CD14-positive monocyte (primary cell): ENCODE measurements around the gene ABHD16B. TPM values are rescaled to one million over a fixed set of nuclear protein-coding genes. Genes with fewer than 3 reads are reported as not detected.

Experiments used
- DNase-seq, 3 donors: peaks; one replicate each; pipeline ENCODE4 v3.0.0-alpha.2; 2011 to 2022
- H2AFZ ChIP-seq: 2 replicates; pipeline ENCODE4 v1.6.0; 2012; ENCODE audit warnings: mild to moderate bottlenecking, low read depth, low read length, inconsistent platforms; ENCODE audit not compliant: insufficient read depth, poor library complexity, severe bottlenecking
- H3K27ac ChIP-seq, 2 donors: 1 replicate in 1 of 2; 2 replicates in 1 of 2; pipeline ENCODE4 v1.5.1; 2012 to 2013; ENCODE audit warnings: low read length in 2 of 2, control low read depth in 1 of 2, inconsistent platforms in 1 of 2, low read depth in 1 of 2, mild to moderate bottlenecking in 1 of 2
- H3K27me3 ChIP-seq, 2 donors: one replicate each; pipeline versions ENCODE4 v1.6.0 to v1.6.1; 2011 to 2013; ENCODE audit warnings: low read length in 2 of 2; ENCODE audit not compliant: control insufficient read depth in 2 of 2, insufficient read depth in 2 of 2
- H3K36me3 ChIP-seq, 2 donors: replicated peaks in 1 of 2; 1 replicate in 1 of 2; 2 replicates in 1 of 2; pipeline versions ENCODE4 v1.5.1 to v1.6.1; 2012 to 2013; ENCODE audit warnings: low read length in 2 of 2, control low read depth in 1 of 2, inconsistent platforms in 1 of 2, mild to moderate bottlenecking in 1 of 2; ENCODE audit not compliant: insufficient read depth in 2 of 2, control insufficient read depth in 1 of 2
- H3K4me1 ChIP-seq, 2 donors: 1 replicate in 1 of 2; 2 replicates in 1 of 2; pipeline versions ENCODE4 v1.5.1 to v1.6.1; 2012 to 2013; ENCODE audit warnings: low read length in 2 of 2, control low read depth in 1 of 2, inconsistent platforms in 1 of 2, mild to moderate bottlenecking in 1 of 2, moderate library complexity in 1 of 2; ENCODE audit not compliant: insufficient read depth in 2 of 2, control insufficient read depth in 1 of 2
- H3K4me2 ChIP-seq: replicated peaks from 2 replicates; pipeline ENCODE3; 2012; ENCODE audit warnings: low read length, moderate library complexity, mild to moderate bottlenecking; ENCODE audit not compliant: poor library complexity, severe bottlenecking; ENCODE audit errors: extremely low read depth
- H3K4me3 ChIP-seq, 3 experiments: fragments of 200-600 bp in 1 of 3; sonication (generic) in 1 of 3; replicated peaks in 1 of 3; 1 replicate in 2 of 3; 2 replicates in 1 of 3; pipeline ENCODE4 v1.5.1; 2011 to 2013; ENCODE audit warnings: low read length in 3 of 3, mild to moderate bottlenecking in 3 of 3, control low read depth in 2 of 3, low read depth in 2 of 3, inconsistent platforms in 1 of 3, moderate library complexity in 1 of 3
- H3K79me2 ChIP-seq: 2 replicates; pipeline ENCODE4 v1.6.0; 2012; ENCODE audit warnings: mild to moderate bottlenecking, control low read depth, inconsistent platforms, low read length, moderate library complexity; ENCODE audit not compliant: insufficient read depth
- H3K9ac ChIP-seq: 2 replicates; pipeline ENCODE4 v1.6.0; 2017; ENCODE audit warnings: low read length, mild to moderate bottlenecking; ENCODE audit not compliant: insufficient read depth, poor library complexity, severe bottlenecking
- H3K9me3 ChIP-seq, 2 donors: replicated peaks in 1 of 2; 1 replicate in 1 of 2; 2 replicates in 1 of 2; pipeline versions ENCODE4 v1.5.1 to v1.6.1; 2012 to 2013; ENCODE audit warnings: low read length in 2 of 2, control low read depth in 1 of 2; ENCODE audit not compliant: control insufficient read depth in 1 of 2, insufficient read depth in 1 of 2
- H4K20me1 ChIP-seq: 2 replicates; pipeline ENCODE4 v1.6.0; 2012; ENCODE audit warnings: mild to moderate bottlenecking, low read length, control low read depth, moderate library complexity; ENCODE audit not compliant: insufficient read depth
- H3K27ac Mint-ChIP-seq, 7 donors: one replicate each; pipeline ENCODE4 v1.8.0; 2020; ENCODE audit warnings: mild to moderate bottlenecking in 7 of 7, mixed read lengths in 7 of 7, moderate library complexity in 6 of 7, inconsistent platforms in 2 of 7
- H3K27me3 Mint-ChIP-seq, 3 donors: one replicate each; pipeline ENCODE4 v1.8.0; 2021 to 2022; ENCODE audit warnings: low read depth in 3 of 3, mild to moderate bottlenecking in 3 of 3, mixed read lengths in 3 of 3, moderate library complexity in 3 of 3, inconsistent platforms in 1 of 3
- H3K36me3 Mint-ChIP-seq, 2 donors: one replicate each; pipeline ENCODE4 v1.8.0; 2020; ENCODE audit warnings: mixed read lengths in 2 of 2, inconsistent platforms in 1 of 2, mild to moderate bottlenecking in 1 of 2
- H3K4me1 Mint-ChIP-seq: one replicate; pipeline ENCODE4 v1.8.0; 2020; ENCODE audit warnings: mild to moderate bottlenecking, mixed read lengths
- H3K4me3 Mint-ChIP-seq, 2 donors: one replicate each; pipeline ENCODE4 v1.8.0; 2020; ENCODE audit warnings: mild to moderate bottlenecking in 2 of 2, mixed read lengths in 2 of 2, moderate library complexity in 1 of 2
- H3K9me3 Mint-ChIP-seq, 7 donors: one replicate each; pipeline ENCODE4 v1.8.0; 2020 to 2022; ENCODE audit warnings: mixed read lengths in 7 of 7, mild to moderate bottlenecking in 6 of 7, moderate library complexity in 6 of 7, inconsistent platforms in 2 of 7
- CTCF ChIP-seq: fragments of 200-600 bp; IDR thresholded peaks from one replicate; pipeline ENCODE4 v1.8.0; 2022; ENCODE audit warnings: antibody characterized with exemption, mild to moderate bottlenecking
- WGBS: methylation state at CpG from one replicate; pipeline ENCODE4 v1.1.5; 2013; ENCODE audit warnings: missing lambda C conversion rate; ENCODE audit not compliant: insufficient coverage; 5-methylcytosine and 5-hydroxymethylcytosine counted together
- intact Hi-C, 2 donors: fragments of 100-400 bp; cut with micrococcal nuclease; formaldehyde crosslinking; loops; one replicate each; pipeline versions ENCODE4 v1.15.0 to v1.15.1; 2023
- polyA plus RNA-seq, 3 donors: library from polyadenylated mRNA; depleted of rRNA in 1 of 3; unstranded in 2 of 3; stranded (reverse) in 1 of 3; fragments of 300-500 nt in 2 of 3; fragments of >200 nt in 1 of 3; fragmentation: Illumina TruSeq in 2 of 3; gene quantifications; 1 replicate in 2 of 3; 2 replicates in 1 of 3; pipeline ENCODE4 v1.2.3, GENCODE V29; 2012 to 2021

ABHD16B gene
- polyA plus RNA-seq, 3 donors: not detected

GRCh38 chr20:63863798-63864544 lies 2.7 kb downstream of the ABHD16B start:
- Histone ChIP-seq H3K36me3 (peaks cover 14 to 20% of the 10 kb centered on the region in 2 donors), H3K4me3 (peak overlapping the region; percentile 63 to 97 (median 77)), H3K9me3 (no peaks in the 10 kb centered on the region), H3K27ac (peak overlapping the region; percentile 99), H2AFZ (peak overlapping the region; percentile 26), H3K27me3 (no peaks in the 10 kb centered on the region), H4K20me1 (peaks cover 16% of the 10 kb centered on the region), H3K79me2 (peaks cover 63% of the 10 kb centered on the region), H3K4me1 (peaks cover 66 to 80% of the 10 kb centered on the region in 2 donors), H3K4me2 (peak overlapping the region; percentile 83), H3K9ac (peak overlapping the region; percentile 99)
- DNase-seq: peak; percentile 95 to 99 (median 97)
- peaks cover 0 to 7% (median 0%) of the 10 kb centered on the region in 3 donors for H3K27me3 Mint-ChIP-seq
- 0% methylated on average over 34 of the region's 38 CpGs for WGBS
- peak; percentile 80 for TF ChIP-seq CTCF
- H3K4me1 Mint-ChIP-seq: peaks cover 57% of the 10 kb centered on the region
- peak overlapping the region; percentile 92 to 94 for H3K4me3 Mint-ChIP-seq
- peak overlapping the region; percentile 97 to 99 (median 98) for H3K27ac Mint-ChIP-seq
- H3K9me3 Mint-ChIP-seq: no peaks in the 10 kb centered on the region
- H3K36me3 Mint-ChIP-seq: peaks cover 22 to 53% of the 10 kb centered on the region in 2 donors
- intact Hi-C loops: loop anchor here (1.0 to 10.0 kb wide), 6 partner anchors 9 to 329 kb away; partner anchors contain the start of gene PTK6 (in 1 of the 2)

- intact Hi-C loops: loop anchor here (1.0 to 10.0 kb wide), 6 partner anchors 9 to 330 kb away; partner anchors contain the start of gene PTK6 (in 1 of the 2)
- peak; percentile 48 for TF ChIP-seq CTCF
- Mint-ChIP-seq H3K9me3 (no peaks in the 10 kb centered on the region), H3K27ac (peak overlapping the region; percentile 97 to 99 (median 98)), H3K36me3 (peaks cover 28 to 57% of the 10 kb centered on the region in 2 donors), H3K27me3 (peaks cover 0 to 3% (median 0%) of the 10 kb centered on the region in 3 donors), H3K4me1 (peaks cover 54% of the 10 kb centered on the region), H3K4me3 (peak overlapping the region; percentile 92 to 94)
- Histone ChIP-seq H3K27me3 (no peaks in the 10 kb centered on the region), H2AFZ (peak overlapping the region; percentile 26), H3K9me3 (no peaks in the 10 kb centered on the region), H3K4me3 (peak overlapping the region; percentile 63 to 97 (median 77)), H3K4me1 (peaks cover 60 to 78% of the 10 kb centered on the region in 2 donors), H3K9ac (peak overlapping the region; percentile 99), H3K79me2 (peaks cover 69% of the 10 kb centered on the region), H3K36me3 (peaks cover 20 to 26% of the 10 kb centered on the region in 2 donors), H3K27ac (peak overlapping the region; percentile 99), H4K20me1 (peaks cover 16% of the 10 kb centered on the region), H3K4me2 (peak overlapping the region; percentile 83)
- no peak for DNase-seq
- under 1% methylated on average over 15 of the region's 25 CpGs for WGBS
Observed at GRCh38 chr20:63864545-63864977, 3.3 kb downstream of the ABHD16B start.
